GM19023 (cell line): Measurements from ENCODE around the gene TCAP.
A peak's percentile ranks its signal among the peaks of the same experiment; 100 is the strongest.
"Not testable (repeated sequence)": the region's sequence is repeated elsewhere in the genome, so short reads cannot be mapped to it uniquely, and the experiment has no call there.

ENCODE experiments used
- ATAC-seq: cut with Tn5 transposase; IDR thresholded peaks from one replicate; pipeline ENCODE4 v1.9.1; 2021; ENCODE audit warnings: mild to moderate bottlenecking, moderate library complexity; ENCODE audit not compliant: unreplicated experiment

Gene TCAP

DNA sequence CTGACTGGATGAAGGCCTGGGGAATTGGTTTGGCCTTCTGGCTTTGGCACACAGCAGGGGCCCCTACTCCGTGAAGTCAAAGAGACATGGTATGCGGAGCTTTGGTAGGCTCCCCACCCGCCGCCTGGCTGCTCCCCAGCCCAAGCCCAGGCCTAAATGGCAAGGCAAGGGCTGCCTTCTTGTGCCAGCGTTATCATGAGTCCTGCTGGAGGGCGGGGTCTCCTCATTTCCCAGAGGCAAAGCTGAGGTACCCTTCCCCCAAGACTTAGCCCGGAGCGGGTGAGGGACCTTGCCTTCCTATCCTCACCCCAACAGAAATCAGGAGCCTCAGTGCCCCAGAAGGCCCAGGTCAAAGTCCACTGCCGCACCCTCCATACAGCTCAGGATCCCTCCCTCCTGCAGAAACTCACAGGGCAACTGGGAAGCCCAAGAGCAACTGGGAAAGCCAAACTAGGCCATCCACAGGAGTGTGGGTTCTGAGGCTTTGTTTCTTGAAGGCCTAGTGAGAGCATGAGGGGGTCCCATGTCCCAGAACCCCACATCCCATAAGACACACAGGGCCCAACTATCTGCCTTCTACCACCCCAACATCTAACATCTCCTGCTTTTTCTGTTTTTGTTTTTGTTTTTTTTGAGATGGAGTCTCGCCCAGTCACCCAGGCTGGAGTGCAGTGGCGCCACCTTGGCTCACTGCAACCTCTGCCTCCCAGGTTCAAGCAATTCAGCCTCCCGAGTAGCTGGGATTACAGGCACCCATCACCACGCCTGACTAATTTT is 13.4 kb downstream of the TCAP start:
- ATAC-seq, result no peak

GRCh38 chr17:39679521-39680192 is 14.5 kb downstream of the TCAP start:
- ATAC-seq, result no peak

GRCh38 chr17:39683295-39683939 is 18.3 kb downstream of the TCAP start:
- ATAC-seq, result no peak

- no peak for ATAC-seq
These were observed 19.4 kb downstream of the TCAP start for GRCh38 chr17:39684369-39685192.

GRCh38 chr17:39687101-39687545 is 22.0 kb downstream of the TCAP start:
- no peak for ATAC-seq

GRCh38 chr17:39687546-39688474 is 22.7 kb downstream of the TCAP start, which contains the start of gene PGAP3:
Gene PGAP3, minus strand, starts transcription at chr17:39688057. Its CDS starts 43 bp downstream, at chr17:39688014.
- ATAC-seq, result peak; percentile 85

DNA sequence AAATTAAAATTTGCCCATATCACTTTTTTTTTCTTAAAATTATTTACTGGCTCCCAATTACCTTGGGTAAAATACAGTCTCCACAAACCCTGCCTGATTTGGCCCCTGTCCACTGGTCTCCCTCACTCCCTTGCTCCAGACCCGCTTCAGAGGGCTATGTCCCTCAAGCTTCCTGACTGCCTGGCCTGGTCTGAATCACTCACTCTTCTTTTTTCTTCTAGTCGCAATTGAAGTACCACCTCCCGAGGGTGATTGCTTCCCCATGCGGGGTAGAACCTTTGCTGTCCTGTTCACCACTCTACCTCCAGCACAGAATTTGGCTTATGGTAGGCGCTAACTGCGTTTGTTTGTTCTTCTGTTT is 23.3 kb downstream of the TCAP start:
- no peak for ATAC-seq

GRCh38 chr17:39688945-39689344 is 23.8 kb downstream of the TCAP start:
- no peak for ATAC-seq

DNA sequence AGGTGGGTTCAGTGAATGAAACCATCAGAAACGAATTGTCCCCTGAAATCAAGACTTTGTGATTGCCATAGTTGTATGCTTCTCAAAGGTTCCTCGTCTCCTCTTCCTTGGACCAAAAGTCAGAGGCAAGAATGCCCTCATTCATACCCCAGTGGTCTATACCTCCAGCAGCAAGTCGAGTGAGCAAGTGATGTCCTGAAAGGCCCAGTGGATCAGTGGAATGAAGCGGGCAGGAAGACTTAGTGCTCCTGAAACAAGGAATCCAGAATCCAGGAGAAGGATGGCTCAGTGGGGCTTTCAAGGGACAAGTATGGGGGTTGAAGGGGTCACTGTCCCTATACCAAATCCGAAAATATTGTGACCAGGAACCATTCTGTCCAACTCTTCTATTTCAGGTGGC is 29.4 kb downstream of the TCAP start:
- no peak for ATAC-seq

GRCh38 chr17:39695089-39695474 is 29.9 kb downstream of the TCAP start:
- ATAC-seq, result no peak

- ATAC-seq, result no peak
These were observed 31.6 kb downstream of the TCAP start for GRCh38 chr17:39696731-39697130.

DNA sequence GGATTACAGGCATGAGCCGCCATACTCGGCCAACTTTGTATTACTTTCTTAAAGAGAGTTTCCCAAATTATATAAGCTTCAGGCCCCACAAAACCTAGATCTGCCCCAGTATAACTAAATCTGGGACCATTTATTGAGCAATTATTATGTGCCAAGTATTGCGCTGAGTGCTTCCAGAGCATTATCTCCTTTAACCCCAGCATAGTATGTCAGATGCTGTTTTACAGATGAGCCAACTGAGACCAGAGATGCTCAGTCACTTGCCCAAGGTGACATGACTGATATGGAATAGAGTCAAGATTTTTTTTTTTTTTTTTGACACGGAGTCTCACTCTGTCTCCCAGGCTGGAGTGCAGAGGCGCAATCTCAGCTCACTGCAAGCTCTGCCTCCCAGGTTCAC is 32.8 kb downstream of the TCAP start:
- ATAC-seq, result no peak

DNA sequence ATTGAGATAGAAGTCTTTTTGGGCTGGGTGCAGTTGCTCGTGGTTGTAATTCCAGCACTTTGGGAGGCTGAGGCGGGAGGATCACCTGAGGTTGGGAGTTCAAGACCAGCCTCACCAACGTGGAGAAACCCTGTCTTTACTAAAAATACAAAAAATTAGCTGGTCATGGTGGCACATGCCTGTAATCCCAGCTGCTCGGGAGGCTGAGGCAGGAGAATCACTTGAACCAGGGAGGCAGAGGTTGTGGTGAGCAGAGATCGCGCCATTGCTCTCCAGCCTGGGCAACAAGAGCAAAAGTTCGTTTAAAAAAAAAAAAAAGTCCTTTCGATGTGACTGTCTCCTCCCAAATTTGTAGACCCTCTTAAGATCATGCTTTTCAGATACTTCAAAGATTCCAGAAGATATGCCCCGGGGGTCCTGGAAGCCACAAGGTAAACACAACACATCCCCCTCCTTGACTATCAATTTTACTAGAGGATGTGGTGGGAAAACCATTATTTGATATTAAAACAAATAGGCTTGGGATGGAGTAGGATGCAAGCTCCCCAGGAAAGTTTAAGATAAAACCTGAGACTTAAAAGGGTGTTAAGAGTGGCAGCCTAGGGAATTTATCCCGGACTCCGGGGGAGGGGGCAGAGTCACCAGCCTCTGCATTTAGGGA is 34.1 kb downstream of the TCAP start:
- ATAC-seq, result not testable (repeated sequence)

GRCh38 chr17:39699818-39700147 is 34.6 kb downstream of the TCAP start, which contains the start of gene ERBB2:
Gene ERBB2, plus strand, starts transcription at chr17:39700064. Its CDS starts 175 bp downstream, at chr17:39700239.
- no peak for ATAC-seq

GRCh38 chr17:39700148-39700987 is 35.2 kb downstream of the TCAP start:
- no peak for ATAC-seq

DNA sequence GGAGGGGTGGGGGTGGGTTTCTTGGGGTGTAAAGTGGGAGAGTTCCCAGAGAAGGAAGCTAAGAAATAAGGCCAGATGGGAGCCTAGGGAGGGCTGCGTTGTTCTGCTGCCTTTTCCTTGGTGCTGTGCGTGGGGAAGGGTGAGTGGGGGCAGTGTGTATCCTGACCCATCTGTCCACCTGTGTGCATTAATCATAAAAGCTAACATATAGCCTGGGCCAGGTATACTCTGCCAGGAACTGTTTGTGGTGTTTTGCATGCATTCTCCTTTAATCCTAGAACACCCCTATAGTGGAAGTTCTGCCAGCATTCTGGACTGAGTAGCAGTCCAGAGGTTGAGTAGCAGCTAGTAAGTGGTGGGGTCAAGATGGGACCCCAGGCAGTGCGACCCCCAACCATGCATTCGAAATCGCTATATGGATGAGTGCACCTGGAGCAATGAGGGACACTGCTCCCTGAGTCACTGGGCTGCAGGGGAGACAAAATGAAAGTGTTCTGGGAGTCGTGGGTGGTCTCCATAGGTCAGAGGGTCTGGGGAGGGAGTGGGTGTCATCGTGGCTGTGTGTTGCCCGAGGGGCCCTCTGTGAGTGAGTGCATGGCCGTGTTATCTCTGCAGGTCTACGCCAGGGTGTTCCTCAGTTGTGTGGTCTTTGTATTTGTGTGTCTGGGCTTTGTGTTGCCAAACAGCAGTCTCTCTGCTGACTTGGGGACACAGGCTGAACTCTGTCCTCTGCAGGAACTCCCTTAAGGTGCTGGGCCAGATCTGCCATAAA is 36.0 kb downstream of the TCAP start:
- no peak for ATAC-seq

DNA sequence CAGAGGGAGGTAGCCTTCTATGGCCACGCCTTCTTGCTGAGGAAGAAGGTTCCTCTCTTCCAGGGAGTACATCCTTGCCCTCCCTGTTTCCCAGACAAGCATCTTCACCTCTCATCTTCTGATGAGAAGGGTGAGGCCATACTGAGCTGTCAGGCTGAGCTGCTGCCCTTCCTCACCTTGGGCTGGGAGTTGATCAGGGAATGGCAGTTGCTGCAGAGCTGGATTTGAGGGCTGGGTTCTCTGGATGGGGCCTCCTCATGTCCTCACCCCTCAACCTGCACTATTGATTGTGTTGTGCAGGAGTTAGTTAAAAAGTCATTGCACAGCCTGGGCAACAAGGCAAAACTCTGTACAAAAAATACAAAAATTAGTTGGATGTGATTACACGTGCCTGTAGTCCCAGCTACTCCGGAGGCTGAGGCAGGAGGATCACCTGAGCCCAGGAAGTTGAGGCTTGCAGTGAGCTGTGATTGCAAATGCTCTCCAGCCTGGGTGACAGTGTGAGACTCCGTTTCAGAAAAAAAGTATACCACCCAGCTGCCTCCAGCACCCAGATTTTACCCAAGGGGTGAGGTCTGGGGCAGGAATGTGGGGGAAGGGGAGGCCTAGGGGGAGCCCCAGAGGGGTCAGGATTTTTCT is 36.8 kb downstream of the TCAP start:
- ATAC-seq, result no peak
